AG04450 (cell line): ENCODE data around the gene C9orf85. TPM values are rescaled to one million over a fixed set of nuclear protein-coding genes. Genes with fewer than 3 reads are reported as not detected.

Experiments used
- CTCF ChIA-PET: fragments of 300-600, 350-600 bp; formaldehyde crosslinking; extraction: SDS; loops from one replicate; lab custom pipeline; 2022; ENCODE audit warnings: antibody characterized with exemption, inconsistent platforms; lab: Charles Lee
- POLR2A ChIA-PET: fragments of 350-600 bp; formaldehyde crosslinking; extraction: SDS; loops from one replicate; lab custom pipeline; 2021; ENCODE audit warnings: antibody characterized with exemption, inconsistent platforms; lab: Yijun Ruan, JAX
- DNase-seq: peaks from one replicate; pipeline ENCODE4 v3.0.0-alpha.2; 2011; ENCODE audit warnings: low read depth, low spot score
- H3K27ac ChIP-seq: one replicate; pipeline ENCODE4 v1.5.1; 2012; ENCODE audit warnings: low read depth, low read length, control low read depth
- H3K27me3 ChIP-seq: one replicate; pipeline ENCODE4 v1.6.0; 2012; ENCODE audit warnings: low read length; ENCODE audit not compliant: control insufficient read depth, insufficient read depth
- H3K4me3 ChIP-seq: 2 replicates; pipeline ENCODE4 v1.5.1; 2011; ENCODE audit warnings: mild to moderate bottlenecking, low read depth, low read length, control low read depth
- H3K9me3 ChIP-seq: 2 replicates; pipeline ENCODE4 v1.5.1; 2012; ENCODE audit warnings: low read length; ENCODE audit not compliant: control insufficient read depth, insufficient read depth
- CTCF ChIP-seq: IDR thresholded peaks from 2 replicates; pipeline ENCODE4 v1.5.1; 2011; ENCODE audit warnings: low read depth, low read length, control low read depth, inconsistent platforms
- polyA plus RNA-seq: library from polyadenylated mRNA; depleted of rRNA; stranded (reverse); fragments of >200 nt; gene quantifications from 2 replicates; pipeline ENCODE4 v1.2.3, GENCODE V29; 2011

The C9orf85 gene
- polyA plus RNA-seq, 1 experiment, result 19.8 TPM

- POLR2A ChIA-PET, result interaction anchor here (0.6 to 1.7 kb wide), 15 partner anchors 10 to 262 kb away, joined by 3 to 17 read pairs (median 4); partner anchors contain the start of gene CEMIP2
- peak overlapping the region; percentile 89 for H3K4me3 ChIP-seq
- DNase-seq, result no peak
- CTCF ChIA-PET, result no interaction called here
- H3K27me3 ChIP-seq, result no peaks in the 10 kb centered on the region
- TF ChIP-seq CTCF, result no peak
- no peaks in the 10 kb centered on the region; the same call in 1 of the 2 replicates for H3K9me3 ChIP-seq
- H3K27ac ChIP-seq, result peak overlapping the region; percentile 74
These were observed 784 bp upstream of the C9orf85 start for GRCh38 chr9:71910650-71911060.

GRCh38 chr9:71911908-71912335, 483 bp downstream of the C9orf85 start:
- peak overlapping the region; percentile 84 for H3K27ac ChIP-seq
- DNase-seq, result no peak
- no peaks in the 10 kb centered on the region; the same call in 1 of the 2 replicates for H3K9me3 ChIP-seq
- ChIA-PET CTCF (interaction anchor here (0.6 to 1.0 kb wide), 3 partner anchors 93 to 105 kb away, joined by 3 read pairs; no protein-coding TSS in a partner anchor), POLR2A (interaction anchor here (1.3 to 1.5 kb wide), 3 partner anchors 14 to 164 kb away, joined by 3 to 17 read pairs (median 3); no protein-coding TSS in a partner anchor)
- peak overlapping the region; percentile 72 for H3K4me3 ChIP-seq
- TF ChIP-seq CTCF, result no peak
- no peaks in the 10 kb centered on the region for H3K27me3 ChIP-seq

- ChIA-PET POLR2A (no interaction called here), CTCF (interaction anchor here (1.0 to 1.3 kb wide), 2 partner anchors 97 to 311 kb away, joined by 3 to 5 read pairs; no protein-coding TSS in a partner anchor)
- H3K9me3 ChIP-seq, result no peaks in the 10 kb centered on the region; the same call in 1 of the 2 replicates
- H3K27me3 ChIP-seq, result no peaks in the 10 kb centered on the region
- no peak for DNase-seq
- no peak overlapping the region for H3K4me3 ChIP-seq
- H3K27ac ChIP-seq, result no peak overlapping the region
- TF ChIP-seq CTCF, result no peak
These were observed 4.1 kb downstream of the C9orf85 start for GRCh38 chr9:71915495-71915894.

GRCh38 chr9:71916834-71917534, 5.5 kb downstream of the C9orf85 start:
- CTCF ChIA-PET, result interaction anchor here (1.3 kb wide), 1 partner anchor 313 kb away, joined by 3 read pairs; no protein-coding TSS in a partner anchor
- no peak for DNase-seq
- H3K27ac ChIP-seq, result no peak overlapping the region
- no peaks in the 10 kb centered on the region for H3K9me3 ChIP-seq
- no peaks in the 10 kb centered on the region for H3K27me3 ChIP-seq
- POLR2A ChIA-PET, result interaction anchor here (0.6 kb wide), 1 partner anchor 458 kb away, joined by 3 read pairs; no protein-coding TSS in a partner anchor
- TF ChIP-seq CTCF, result no peak
- no peak overlapping the region for H3K4me3 ChIP-seq

GRCh38 chr9:71918419-71918818, 7.0 kb downstream of the C9orf85 start:
- Histone ChIP-seq H3K27ac (no peak overlapping the region), H3K9me3 (no peaks in the 10 kb centered on the region), H3K27me3 (no peaks in the 10 kb centered on the region), H3K4me3 (no peak overlapping the region)
- ChIA-PET POLR2A (no interaction called here), CTCF (no interaction called here)
- no peak for TF ChIP-seq CTCF
- DNase-seq, result no peak
